Measurements from ENCODE around the gene BEX4. TPM values are rescaled to one million over a fixed set of nuclear protein-coding genes. Genes with fewer than 3 reads are reported as not detected.

BEX4 gene
- total and polyA plus RNA-seq, 10 of the 15 experiments (the other 5 are each of a cell fraction or from before 2014, with no cell fraction given): 0.76 to 3.3 (median 2.2) TPM

- no peak overlapping the region for H3K9ac ChIP-seq (ENCODE audit: control insufficient read depth, insufficient read depth, low read length)
- intact Hi-C loops (cut with micrococcal nuclease; ENCODE audit: unreplicated experiment): no loop called here
- RAD21 ChIA-PET (ENCODE audit: unreplicated experiment): no interaction called here
- CTCF ChIA-PET: no interaction called here
- H3K4me3 ChIP-seq: no peak overlapping the region
- DNase-seq (ENCODE audit: low read depth, low spot score): no peak
- no peak for TF ChIP-seq RELA (IDR thresholded peaks at IDR 0.05; ENCODE audit: borderline replicate concordance, partially characterized antibody)
- TF ChIP-seq ZNF207 (IDR thresholded peaks at IDR 0.05; ENCODE audit: borderline replicate concordance): no peak
- no peak for TF ChIP-seq BCL11A (IDR thresholded peaks at IDR 0.05; ENCODE audit: low read depth, low read length)
- no peak for TF ChIP-seq ETV6 (conservative IDR thresholded peaks at IDR 0.05 in 1 of 2, IDR thresholded peaks at IDR 0.05 in 1 of 2; ENCODE audit: borderline replicate concordance in 1 of 2, low read depth in 1 of 2)
- TF ChIP-seq GATAD2B (conservative IDR thresholded peaks at IDR 0.05; ENCODE audit: low read depth): no peak
- no peak for TF ChIP-seq NFYB (IDR thresholded peaks at IDR 0.05; ENCODE audit: insufficient read depth, low read depth, low read length)
- no peak for TF ChIP-seq SIX5 (IDR thresholded peaks at IDR 0.05; ENCODE audit: low read depth, low read length, severe bottlenecking)
- no peak for TF ChIP-seq FOXM1 (IDR thresholded peaks at IDR 0.05; ENCODE audit: low read depth, low read length)
- no peak for TF ChIP-seq SRF (IDR thresholded peaks at IDR 0.05; ENCODE audit: low read depth in 2 of 2, low read length in 2 of 2)
- TF ChIP-seq KDM1A (IDR thresholded peaks at IDR 0.05; ENCODE audit: borderline replicate concordance): no peak
- no peak for TF ChIP-seq SPI1 (IDR thresholded peaks at IDR 0.05; ENCODE audit: borderline replicate concordance, insufficient read depth, low read depth, low read length)
- TF ChIP-seq ASH2L (IDR thresholded peaks at IDR 0.05; ENCODE audit: borderline replicate concordance, low read depth): no peak
- no peak for TF ChIP-seq NFYA (IDR thresholded peaks at IDR 0.05; ENCODE audit: borderline replicate concordance, low read depth, low read length)
- TF ChIP-seq BCL3 (IDR thresholded peaks at IDR 0.05; ENCODE audit: borderline replicate concordance, insufficient read depth, low read depth, low read length, poor library complexity, severe bottlenecking): no peak
- no peak overlapping the region for H3K4me2 ChIP-seq (ENCODE audit: control insufficient read depth, insufficient read depth)
- in situ Hi-C loops (cut with MboI): no loop called here
- H3K9me3 ChIP-seq (replicated peaks; ENCODE audit: control insufficient read depth, insufficient read depth, low read length): no peaks in the 10 kb centered on the region
- no peak overlapping the region for H2AFZ ChIP-seq (ENCODE audit: control insufficient read depth, low read depth, low read length)
- H3K4me1 ChIP-seq (ENCODE audit: control insufficient read depth, insufficient read depth, low read length): peaks cover 3% of the 10 kb centered on the region; the same call in 1 of the 2 replicates
- no TSS peak for BruUV-seq (replicated peaks)
- SMC1A ChIA-PET (ENCODE audit: uncharacterized antibody, unreplicated experiment): no interaction called here
- no peaks in the 10 kb centered on the region for H3K27me3 ChIP-seq (replicated peaks in 1 of 2; ENCODE audit: control insufficient read depth in 2 of 2, insufficient read depth in 2 of 2, low read length in 1 of 2)
- H3K27ac ChIP-seq (ENCODE audit: control insufficient read depth, insufficient read depth): no peak overlapping the region
- POLR2A ChIA-PET: no interaction called here
- H4K20me1 ChIP-seq (ENCODE audit: control insufficient read depth, insufficient read depth): no peaks in the 10 kb centered on the region; the same call in 1 of the 2 replicates
- H3K36me3 ChIP-seq (ENCODE audit: control insufficient read depth in 2 of 2, insufficient read depth in 2 of 2, low read length in 1 of 2): no peaks in the 10 kb centered on the region
- FAIRE-seq: no peak
- no peak for ATAC-seq
- H3K79me2 ChIP-seq (ENCODE audit: control insufficient read depth, insufficient read depth, low read length): peaks cover 8% of the 10 kb centered on the region
Measured at GRCh38 chrX:103256651-103257050, 41.7 kb downstream of the BEX4 start.

Measured in GM12878 (cell line).